Endodermal cell (in vitro differentiated cells): ENCODE measurements around the gene IL6R. TPM values are rescaled to one million over a fixed set of nuclear protein-coding genes. Genes with fewer than 3 reads are reported as not detected.
"Not testable (repeated sequence)": the region's sequence is repeated elsewhere in the genome, so short reads cannot be mapped to it uniquely, and the experiment has no call there.

ENCODE experiments used
- DNase-seq: peaks from one replicate; pipeline ENCODE4 v3.0.0-alpha.2; 2017
- H3K27ac ChIP-seq: 2 replicates; pipeline ENCODE4 v1.5.1; 2013; ENCODE audit warnings: mild to moderate bottlenecking, low read depth, low read length, moderate library complexity
- H3K27me3 ChIP-seq: 2 replicates; pipeline ENCODE4 v1.6.1; 2013; ENCODE audit warnings: mild to moderate bottlenecking, low read length, moderate library complexity; ENCODE audit not compliant: insufficient read depth, control insufficient read depth, poor library complexity, severe bottlenecking
- H3K36me3 ChIP-seq: 2 replicates; pipeline ENCODE4 v1.7.0; 2013; ENCODE audit warnings: mild to moderate bottlenecking, low read length, moderate library complexity; ENCODE audit not compliant: control insufficient read depth, insufficient read depth
- H3K4me1 ChIP-seq: one replicate; pipeline ENCODE4 v1.7.0; 2013; ENCODE audit warnings: low read length; ENCODE audit not compliant: control insufficient read depth, insufficient read depth
- H3K4me3 ChIP-seq: 2 replicates; pipeline ENCODE4 v1.5.1; 2013; ENCODE audit warnings: mild to moderate bottlenecking, low read length, moderate library complexity
- H3K9ac ChIP-seq: 2 replicates; pipeline ENCODE4 v1.6.1; 2013; ENCODE audit warnings: mild to moderate bottlenecking, low read length, moderate library complexity; ENCODE audit not compliant: poor library complexity, severe bottlenecking; ENCODE audit errors: extremely low read depth
- H3K9me3 ChIP-seq: 2 replicates; pipeline ENCODE4 v1.6.1; 2013; ENCODE audit warnings: mild to moderate bottlenecking, low read length, moderate library complexity; ENCODE audit not compliant: control insufficient read depth
- H3K27ac Mint-ChIP-seq: 2 replicates; pipeline ENCODE4 v1.8.0; 2020; ENCODE audit warnings: mixed read lengths
- H3K27me3 Mint-ChIP-seq: 2 replicates; pipeline ENCODE4 v1.8.0; 2021; ENCODE audit warnings: mild to moderate bottlenecking, mixed read lengths; ENCODE audit not compliant: insufficient read depth
- H3K36me3 Mint-ChIP-seq: 2 replicates; pipeline ENCODE4 v1.8.0; 2020; ENCODE audit warnings: low read depth, mixed read lengths
- H3K4me1 Mint-ChIP-seq: 2 replicates; pipeline ENCODE4 v1.8.0; 2020; ENCODE audit warnings: mixed read lengths
- H3K4me3 Mint-ChIP-seq: 2 replicates; pipeline ENCODE4 v1.8.0; 2020; ENCODE audit warnings: mild to moderate bottlenecking, moderate library complexity, mixed read lengths
- H3K9me3 Mint-ChIP-seq: 2 replicates; pipeline ENCODE4 v1.8.0; 2020; ENCODE audit warnings: mild to moderate bottlenecking, mixed read lengths
- WGBS, 2 experiments: methylation state at CpG; one replicate each; pipeline versions ENCODE4 v1.1.5 to v1.1.7; 2013; ENCODE audit warnings: missing lambda C conversion rate in 2 of 2, mixed read lengths in 1 of 2; ENCODE audit not compliant: insufficient coverage in 1 of 2, insufficient read length in 1 of 2; 5-methylcytosine and 5-hydroxymethylcytosine counted together
- long read RNA-seq, 4 experiments: library from polyadenylated mRNA in 2 of 4; library from RNA in 1 of 4; library from capped mRNA in 1 of 4; stranded (forward) in 3 of 4; unstranded in 1 of 4; transcript quantifications; one replicate each; pipeline ENCODE4 v2.0.0, GENCODE V29; 2020 to 2021; ENCODE audit warnings: inconsistent platforms in 1 of 4
- polyA plus RNA-seq, 2 experiments: library from polyadenylated mRNA; stranded (reverse); fragments of 50-300 nt; gene quantifications; one replicate each; pipeline ENCODE4 v1.2.3, GENCODE V29; 2013
- total RNA-seq, 2 donors: library from RNA; stranded (reverse); fragmentation: NEBNext Ultra II Directional in 1 of 2; extraction: Animal tissue kit (Norgen Biotek cat#: 25700) in 1 of 2; gene quantifications; 2 replicates in 1 of 2; 3 replicates in 1 of 2; pipeline ENCODE4 v1.2.1, GENCODE V29; 2021
- TF ChIP-seq, protein P1 (sequence below): fragments of 200-600 bp; sonication (generic); conservative IDR thresholded peaks from 2 replicates; pipeline ENCODE4 v1.5.0; 2021; ENCODE audit warnings: antibody characterized with exemption, mild to moderate bottlenecking

IL6R gene
- 1 to 10 TPM in 1 of 2 donors, under 1 TPM in 1; 0.77 to 1.0 TPM for total RNA-seq
- 0.50 TPM for polyA plus RNA-seq (2013, experiment 1 of 2)
- polyA plus RNA-seq (2013, experiment 2 of 2) = 0.25 TPM
- long read RNA-seq, experiment 1 = 0 reads
- long read RNA-seq, experiment 2 = 0 reads
- long read RNA-seq, experiment 3, full-length matches to known transcripts = 2 of 2 reads
- long read RNA-seq, experiment 3, partial matches to known transcripts = 0 of 2 reads
- long read RNA-seq, experiment 3, other reads (novel, unspliced or antisense) = 0 of 2 reads
- long read RNA-seq, experiment 4 = 0 reads

DNA sequence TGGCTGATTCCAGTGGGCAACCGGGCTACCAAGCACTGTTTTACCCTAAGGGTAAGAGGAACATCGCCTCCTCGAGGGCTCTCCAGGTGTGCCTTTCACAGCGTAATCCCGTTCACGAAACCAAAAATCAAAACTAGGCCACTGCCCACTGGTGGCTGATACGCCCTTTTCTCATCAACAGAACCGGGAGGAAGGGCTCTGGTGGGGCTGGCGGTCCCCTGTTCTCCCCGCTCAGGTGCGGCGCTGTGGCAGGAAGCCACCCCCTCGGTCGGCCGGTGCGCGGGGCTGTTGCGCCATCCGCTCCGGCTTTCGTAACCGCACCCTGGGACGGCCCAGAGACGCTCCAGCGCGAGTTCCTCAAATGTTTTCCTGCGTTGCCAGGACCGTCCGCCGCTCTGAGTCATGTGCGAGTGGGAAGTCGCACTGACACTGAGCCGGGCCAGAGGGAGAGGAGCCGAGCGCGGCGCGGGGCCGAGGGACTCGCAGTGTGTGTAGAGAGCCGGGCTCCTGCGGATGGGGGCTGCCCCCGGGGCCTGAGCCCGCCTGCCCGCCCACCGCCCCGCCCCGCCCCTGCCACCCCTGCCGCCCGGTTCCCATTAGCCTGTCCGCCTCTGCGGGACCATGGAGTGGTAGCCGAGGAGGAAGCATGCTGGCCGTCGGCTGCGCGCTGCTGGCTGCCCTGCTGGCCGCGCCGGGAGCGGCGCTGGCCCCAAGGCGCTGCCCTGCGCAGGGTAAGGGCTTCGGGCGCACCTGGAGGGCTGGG is at the start of gene IL6R:
Gene IL6R (plus strand): TSS at position 360 of the 763 bp plus-strand sequence. CDS start 287 bp downstream, at position 647.
- TF ChIP-seq, protein P1, sequence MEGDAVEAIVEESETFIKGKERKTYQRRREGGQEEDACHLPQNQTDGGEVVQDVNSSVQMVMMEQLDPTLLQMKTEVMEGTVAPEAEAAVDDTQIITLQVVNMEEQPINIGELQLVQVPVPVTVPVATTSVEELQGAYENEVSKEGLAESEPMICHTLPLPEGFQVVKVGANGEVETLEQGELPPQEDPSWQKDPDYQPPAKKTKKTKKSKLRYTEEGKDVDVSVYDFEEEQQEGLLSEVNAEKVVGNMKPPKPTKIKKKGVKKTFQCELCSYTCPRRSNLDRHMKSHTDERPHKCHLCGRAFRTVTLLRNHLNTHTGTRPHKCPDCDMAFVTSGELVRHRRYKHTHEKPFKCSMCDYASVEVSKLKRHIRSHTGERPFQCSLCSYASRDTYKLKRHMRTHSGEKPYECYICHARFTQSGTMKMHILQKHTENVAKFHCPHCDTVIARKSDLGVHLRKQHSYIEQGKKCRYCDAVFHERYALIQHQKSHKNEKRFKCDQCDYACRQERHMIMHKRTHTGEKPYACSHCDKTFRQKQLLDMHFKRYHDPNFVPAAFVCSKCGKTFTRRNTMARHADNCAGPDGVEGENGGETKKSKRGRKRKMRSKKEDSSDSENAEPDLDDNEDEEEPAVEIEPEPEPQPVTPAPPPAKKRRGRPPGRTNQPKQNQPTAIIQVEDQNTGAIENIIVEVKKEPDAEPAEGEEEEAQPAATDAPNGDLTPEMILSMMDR = peak; percentile 70
- 3 to 5% methylated on average over 22 to 66 of the region's 66 CpGs for WGBS, 2 experiments
- H3K36me3 Mint-ChIP-seq = no peaks in the 10 kb centered on the region
- Histone ChIP-seq H3K36me3 (no peaks in the 10 kb centered on the region), H3K9me3 (no peaks in the 10 kb centered on the region), H3K4me1 (peaks cover 19% of the 10 kb centered on the region), H3K27ac (no peak within 1 kb of the TSS), H3K27me3 (peaks cover 48% of the 10 kb centered on the region), H3K4me3 (peak within 1 kb of the TSS; percentile 79), H3K9ac (peak within 1 kb of the TSS; percentile 38)
- no peak within 1 kb of the TSS for H3K27ac Mint-ChIP-seq
- H3K4me1 Mint-ChIP-seq = peaks cover 17% of the 10 kb centered on the region
- DNase-seq = peak; percentile 92
- H3K9me3 Mint-ChIP-seq = no peaks in the 10 kb centered on the region
- H3K4me3 Mint-ChIP-seq = peak within 1 kb of the TSS; percentile 52
- peaks cover 51% of the 10 kb centered on the region for H3K27me3 Mint-ChIP-seq

DNA sequence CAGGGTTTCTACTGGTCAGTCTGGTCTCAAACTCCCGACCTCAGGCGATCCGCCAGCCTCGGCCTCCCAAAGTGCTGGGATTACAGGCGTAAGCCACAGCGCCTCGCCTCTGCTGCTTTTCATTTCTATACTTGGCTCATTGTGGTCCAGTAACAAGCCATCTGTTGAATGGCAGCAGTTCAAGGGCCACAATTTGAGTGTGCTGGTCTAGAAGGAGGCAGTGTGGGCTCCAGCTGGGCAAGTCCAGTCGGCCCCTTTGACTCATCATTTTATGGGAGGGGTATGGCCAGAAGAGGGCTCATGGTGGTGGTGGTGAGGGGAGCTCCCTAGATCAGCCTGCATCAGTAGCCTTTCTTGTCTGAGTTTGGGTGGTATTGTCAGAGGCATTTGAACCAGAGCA is 46.6 kb upstream of the IL6R start:
- WGBS, 2 experiments = 95 to 100% methylated on average over 7 to 8 of the region's 8 CpGs
- Histone ChIP-seq H3K4me3 (no peak overlapping the region), H3K27me3 (no peaks in the 10 kb centered on the region), H3K9ac (no peak overlapping the region), H3K9me3 (peaks cover 9% of the 10 kb centered on the region), H3K27ac (no peak overlapping the region), H3K4me1 (peaks cover 7% of the 10 kb centered on the region), H3K36me3 (no peaks in the 10 kb centered on the region)
- Mint-ChIP-seq H3K9me3 (peaks cover 3% of the 10 kb centered on the region), H3K27me3 (peaks cover 4% of the 10 kb centered on the region), H3K4me1 (peaks cover 19% of the 10 kb centered on the region), H3K4me3 (no peak overlapping the region), H3K36me3 (no peaks in the 10 kb centered on the region), H3K27ac (no peak overlapping the region)
- DNase-seq = no peak
- TF ChIP-seq, protein P1 = no peak

DNA sequence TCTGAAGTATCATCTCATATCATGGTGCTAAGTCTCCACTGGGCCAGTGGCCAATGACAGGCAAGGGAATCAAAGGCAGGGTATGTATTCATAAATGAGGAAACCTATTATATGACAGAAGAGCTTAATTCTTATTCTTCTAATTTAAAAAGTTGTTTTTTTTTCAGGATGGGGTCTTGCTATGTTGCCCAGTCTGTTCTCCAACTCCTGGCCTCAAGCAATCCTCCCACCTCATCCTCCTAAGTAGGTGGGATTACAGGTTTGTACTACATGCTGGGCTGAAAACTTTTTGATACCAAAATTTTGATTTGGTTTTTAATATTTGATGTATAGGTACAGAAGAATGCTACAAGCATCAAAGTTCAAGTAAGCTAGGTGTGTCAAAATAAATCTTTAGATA is 44.9 kb upstream of the IL6R start:
- H3K27ac Mint-ChIP-seq = no peak overlapping the region
- H3K27me3 Mint-ChIP-seq = peaks cover 2% of the 10 kb centered on the region
- H3K9me3 ChIP-seq = peaks cover 9% of the 10 kb centered on the region
- no peak overlapping the region for H3K4me3 Mint-ChIP-seq
- peaks cover 7% of the 10 kb centered on the region for H3K4me1 Mint-ChIP-seq
- no peak overlapping the region for H3K4me3 ChIP-seq
- no peak overlapping the region for H3K27ac ChIP-seq
- TF ChIP-seq, protein P1 = no peak
- peaks cover 3% of the 10 kb centered on the region for H3K9me3 Mint-ChIP-seq
- no peaks in the 10 kb centered on the region for H3K27me3 ChIP-seq
- H3K4me1 ChIP-seq = no peaks in the 10 kb centered on the region
- H3K36me3 ChIP-seq = no peaks in the 10 kb centered on the region
- H3K9ac ChIP-seq = no peak overlapping the region
- no peak for DNase-seq
- H3K36me3 Mint-ChIP-seq = no peaks in the 10 kb centered on the region

GRCh38 chr1:154360881-154361280 is 44.3 kb upstream of the IL6R start:
- 92 to 96% methylated on average over 2 to 5 of the region's 5 CpGs for WGBS, 2 experiments
- H3K27ac Mint-ChIP-seq = not testable (repeated sequence)

More at GRCh38 chr1:154360881-154361280, 44.3 kb upstream of the IL6R start:
- DNase-seq, H3K9me3 Mint-ChIP-seq, H3K4me3 Mint-ChIP-seq, H3K27me3 Mint-ChIP-seq, H3K4me1 Mint-ChIP-seq, H3K36me3 Mint-ChIP-seq, H3K4me1 ChIP-seq, H3K36me3 ChIP-seq, H3K4me3 ChIP-seq, H3K9ac ChIP-seq, H3K9me3 ChIP-seq, H3K27me3 ChIP-seq, H3K27ac ChIP-seq: not testable (repeated sequence)
